ENCODE measurements around the gene SULT1A1.
A peak's percentile ranks its signal among the peaks of the same experiment; 100 is the strongest.

Gene SULT1A1

GRCh38 chr16:28558456-28558855, 51.4 kb downstream of the SULT1A1 start:
- Mint-ChIP-seq H3K4me1 (peaks cover 55% of the 10 kb centered on the region), H3K4me3 (no peak overlapping the region), H3K27ac (no peak overlapping the region), H3K27me3 (no peaks in the 10 kb centered on the region), H3K9me3 (no peaks in the 10 kb centered on the region)
- ATAC-seq (no peak), DNase-seq (no peak)

DNA sequence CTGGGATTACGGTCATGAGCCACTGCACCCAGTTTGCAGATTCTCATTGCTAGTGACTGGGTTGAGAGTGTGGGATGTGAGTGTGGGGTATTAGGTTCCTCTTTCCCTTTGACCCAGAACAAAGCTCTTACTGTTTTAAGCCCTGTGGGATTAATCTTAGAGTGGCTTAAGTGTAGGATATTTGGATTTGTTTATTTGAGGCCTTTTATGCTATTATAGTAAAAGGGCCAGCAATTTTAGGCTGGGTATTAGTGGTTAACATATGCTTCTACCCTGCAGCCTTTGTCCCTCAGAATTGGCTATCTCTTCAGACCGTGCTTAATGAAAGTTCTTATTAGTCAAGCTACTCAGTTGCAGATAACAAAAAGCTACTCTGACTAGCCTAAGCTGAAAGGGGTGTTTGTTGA, 52.9 kb downstream of the SULT1A1 start:
- no peaks in the 10 kb centered on the region for H3K9me3 Mint-ChIP-seq
- peaks cover 41% of the 10 kb centered on the region for H3K4me1 Mint-ChIP-seq
- no peak for DNase-seq
- H3K4me3 Mint-ChIP-seq, result no peak overlapping the region
- no peak for ATAC-seq
- H3K27me3 Mint-ChIP-seq, result no peaks in the 10 kb centered on the region
- H3K27ac Mint-ChIP-seq, result no peak overlapping the region

- peak overlapping the region; percentile 15 to 49 for H3K4me3 Mint-ChIP-seq
- H3K4me1 Mint-ChIP-seq, result peaks cover 34% of the 10 kb centered on the region
- H3K27ac Mint-ChIP-seq, result peak overlapping the region in 1 of 2 donors; percentile 40
- ATAC-seq (peak; percentile 59), DNase-seq (no peak)
- no peaks in the 10 kb centered on the region for H3K9me3 Mint-ChIP-seq
- H3K27me3 Mint-ChIP-seq, result no peaks in the 10 kb centered on the region
Measured at GRCh38 chr16:28555561-28555960, 54.3 kb downstream of the SULT1A1 start.

Data from stimulated activated naive CD8-positive, alpha-beta T cell treated with anti-CD3 and anti-CD28 coated beads, Interleukin-15, amount 100 ng/mL, for 72 hours (primary cell).